ENCODE measurements around the gene SEMA4D. TPM values are rescaled to one million over a fixed set of nuclear protein-coding genes. Genes with fewer than 3 reads are reported as not detected.

Gene SEMA4D
- total and polyA plus RNA-seq, 9 of the 15 experiments (the other 6 are each of a cell fraction or from before 2014, with no cell fraction given): 0.38 to 5.1 (median 1.8) TPM

GRCh38 chr9:89495824-89496560 lies 1.9 kb downstream of the SEMA4D start:
- DNase-seq (ENCODE audit: extremely low read depth in 1 of 4, low spot score in 3 of 4) (no peak), ATAC-seq (peak; percentile 36; the same call in 1 of the 3 replicates), FAIRE-seq (no peak)
- in situ Hi-C loops (cut with MboI): no loop called here
- Histone ChIP-seq H3K4me1 (replicated peaks in 1 of 2; ENCODE audit: control insufficient read depth in 2 of 2, insufficient read depth in 2 of 2, low read length in 2 of 2) (peaks cover 0 to 7% of the 10 kb centered on the region in 2 experiments; a peak in 2 of 5 replicates), H3K36me3 (ENCODE audit: control insufficient read depth, insufficient read depth, low read length) (no peaks in the 10 kb centered on the region), H3K9ac (ENCODE audit: insufficient read depth in 1 of 2, low read depth in 2 of 2, low read length in 2 of 2) (no peak overlapping the region), H3K27ac (ENCODE audit: extremely low read depth, low read depth, low read length) (no peak overlapping the region), H3K4me2 (ENCODE audit: insufficient read depth, low read length) (no peak overlapping the region), H3K79me2 (ENCODE audit: control insufficient read depth, insufficient read depth, low read length) (no peaks in the 10 kb centered on the region), H3K9me1 (ENCODE audit: control insufficient read depth, insufficient read depth, low read length) (no peaks in the 10 kb centered on the region), H3K27me3 (ENCODE audit: control insufficient read depth in 2 of 2, insufficient read depth in 2 of 2, low read length in 2 of 2) (peaks cover 0 to 47% of the 10 kb centered on the region in 2 experiments; a peak in 3 of 5 replicates), H3K9me3 (replicated peaks; ENCODE audit: control insufficient read depth, insufficient read depth, low read depth, low read length) (no peaks in the 10 kb centered on the region), H4K20me1 (replicated peaks; ENCODE audit: control insufficient read depth, insufficient read depth, low read length) (no peaks in the 10 kb centered on the region), H2AFZ (ENCODE audit: low read depth, low read length) (no peak overlapping the region), H3K4me3 (no peak overlapping the region)
- CTCF ChIA-PET (ENCODE audit: low intra/inter-chr PET ratio): no interaction called here
- POLR2A ChIA-PET: no interaction called here
- 2% methylated on average over 10 of the region's 12 CpGs for WGBS (ENCODE audit: insufficient coverage, low coverage, missing lambda C conversion rate)
- BruUV-seq (replicated peaks): no TSS peak
- intact Hi-C loops (cut with micrococcal nuclease): no loop called here
- TF ChIP-seq SMARCA5 (IDR thresholded peaks at IDR 0.05) (no peak), CEBPB (tag; IDR thresholded peaks at IDR 0.05) (no peak), NCOR1 (IDR thresholded peaks at IDR 0.05) (no peak), FOXJ2 (tag; IDR thresholded peaks at IDR 0.05) (no peak), XRCC4 (IDR thresholded peaks at IDR 0.05; ENCODE audit: extremely low read depth, insufficient read depth, insufficient read length) (no peak), MAFF (IDR thresholded peaks at IDR 0.05; ENCODE audit: low read length) (no peak), ZNF589 (CRISPR knock-in tag; IDR thresholded peaks at IDR 0.05; ENCODE audit: low read depth) (no peak)
- TF ChIP-seq, protein P1, sequence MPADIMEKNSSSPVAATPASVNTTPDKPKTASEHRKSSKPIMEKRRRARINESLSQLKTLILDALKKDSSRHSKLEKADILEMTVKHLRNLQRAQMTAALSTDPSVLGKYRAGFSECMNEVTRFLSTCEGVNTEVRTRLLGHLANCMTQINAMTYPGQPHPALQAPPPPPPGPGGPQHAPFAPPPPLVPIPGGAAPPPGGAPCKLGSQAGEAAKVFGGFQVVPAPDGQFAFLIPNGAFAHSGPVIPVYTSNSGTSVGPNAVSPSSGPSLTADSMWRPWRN (IDR thresholded peaks at IDR 0.05; ENCODE audit: low read depth): no peak
- TF ChIP-seq, protein P2, sequence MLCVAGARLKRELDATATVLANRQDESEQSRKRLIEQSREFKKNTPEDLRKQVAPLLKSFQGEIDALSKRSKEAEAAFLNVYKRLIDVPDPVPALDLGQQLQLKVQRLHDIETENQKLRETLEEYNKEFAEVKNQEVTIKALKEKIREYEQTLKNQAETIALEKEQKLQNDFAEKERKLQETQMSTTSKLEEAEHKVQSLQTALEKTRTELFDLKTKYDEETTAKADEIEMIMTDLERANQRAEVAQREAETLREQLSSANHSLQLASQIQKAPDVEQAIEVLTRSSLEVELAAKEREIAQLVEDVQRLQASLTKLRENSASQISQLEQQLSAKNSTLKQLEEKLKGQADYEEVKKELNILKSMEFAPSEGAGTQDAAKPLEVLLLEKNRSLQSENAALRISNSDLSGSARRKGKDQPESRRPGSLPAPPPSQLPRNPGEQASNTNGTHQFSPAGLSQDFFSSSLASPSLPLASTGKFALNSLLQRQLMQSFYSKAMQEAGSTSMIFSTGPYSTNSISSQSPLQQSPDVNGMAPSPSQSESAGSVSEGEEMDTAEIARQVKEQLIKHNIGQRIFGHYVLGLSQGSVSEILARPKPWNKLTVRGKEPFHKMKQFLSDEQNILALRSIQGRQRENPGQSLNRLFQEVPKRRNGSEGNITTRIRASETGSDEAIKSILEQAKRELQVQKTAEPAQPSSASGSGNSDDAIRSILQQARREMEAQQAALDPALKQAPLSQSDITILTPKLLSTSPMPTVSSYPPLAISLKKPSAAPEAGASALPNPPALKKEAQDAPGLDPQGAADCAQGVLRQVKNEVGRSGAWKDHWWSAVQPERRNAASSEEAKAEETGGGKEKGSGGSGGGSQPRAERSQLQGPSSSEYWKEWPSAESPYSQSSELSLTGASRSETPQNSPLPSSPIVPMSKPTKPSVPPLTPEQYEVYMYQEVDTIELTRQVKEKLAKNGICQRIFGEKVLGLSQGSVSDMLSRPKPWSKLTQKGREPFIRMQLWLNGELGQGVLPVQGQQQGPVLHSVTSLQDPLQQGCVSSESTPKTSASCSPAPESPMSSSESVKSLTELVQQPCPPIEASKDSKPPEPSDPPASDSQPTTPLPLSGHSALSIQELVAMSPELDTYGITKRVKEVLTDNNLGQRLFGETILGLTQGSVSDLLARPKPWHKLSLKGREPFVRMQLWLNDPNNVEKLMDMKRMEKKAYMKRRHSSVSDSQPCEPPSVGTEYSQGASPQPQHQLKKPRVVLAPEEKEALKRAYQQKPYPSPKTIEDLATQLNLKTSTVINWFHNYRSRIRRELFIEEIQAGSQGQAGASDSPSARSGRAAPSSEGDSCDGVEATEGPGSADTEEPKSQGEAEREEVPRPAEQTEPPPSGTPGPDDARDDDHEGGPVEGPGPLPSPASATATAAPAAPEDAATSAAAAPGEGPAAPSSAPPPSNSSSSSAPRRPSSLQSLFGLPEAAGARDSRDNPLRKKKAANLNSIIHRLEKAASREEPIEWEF (CRISPR knock-in tag; IDR thresholded peaks at IDR 0.05): no peak

All from K562 (cell line).